HepG2 (cell line): Measurements from ENCODE around the gene PLEKHH3. TPM values are rescaled to one million over a fixed set of nuclear protein-coding genes. Genes with fewer than 3 reads are reported as not detected.

Experiments used
- ATF7 ChIP-seq, 2 experiments: fragments of 450-650 bp in 1 of 2; sonication (generic) in 1 of 2; formaldehyde crosslinking in 1 of 2; IDR thresholded peaks; 2 replicates each; pipeline versions ENCODE4 v1.4.0 to v1.6.1; 2016 to 2020; ENCODE audit warnings: antibody characterized with exemption in 1 of 2, mild to moderate bottlenecking in 1 of 2, missing genetic modification reagents in 1 of 2
- DBP ChIP-seq: sonication (generic); formaldehyde crosslinking; IDR thresholded peaks from 2 replicates; pipeline ENCODE4 v1.4.0; 2020; ENCODE audit warnings: missing genetic modification reagents; ENCODE audit errors: not compliant biosample characterization
- DR1 ChIP-seq: sonication (generic); formaldehyde crosslinking; IDR thresholded peaks from 2 replicates; pipeline ENCODE4 v1.8.0; 2021; ENCODE audit warnings: mild to moderate bottlenecking, missing genetic modification reagents, inconsistent platforms
- KDM5A ChIP-seq: fragments of 200-600 bp; sonication (generic); IDR thresholded peaks from 2 replicates; pipeline ENCODE4 v1.7.0; 2018; ENCODE audit warnings: antibody characterized with exemption, mild to moderate bottlenecking, low read length, borderline replicate concordance
- MYC ChIP-seq: sonication (generic); formaldehyde crosslinking; IDR thresholded peaks from 2 replicates; pipeline ENCODE4 v1.9.0; 2021; ENCODE audit warnings: missing genetic modification reagents, borderline replicate concordance
- NFYC ChIP-seq: IDR thresholded peaks from 2 replicates; pipeline ENCODE4 v1.6.1; 2016; ENCODE audit warnings: missing genetic modification reagents, missing compliant biosample characterization
- PCBP2 ChIP-seq: fragments of 200-400 bp; formaldehyde crosslinking; optimal IDR thresholded peaks from 2 replicates; pipeline ENCODE3; 2018; ENCODE audit warnings: low read length, low read depth; ENCODE audit not compliant: poor library complexity, severe bottlenecking
- PPARG ChIP-seq: conservative IDR thresholded peaks from 2 replicates; pipeline ENCODE4 v1.6.1; 2016; ENCODE audit warnings: missing biosample characterization, missing genetic modification reagents
- REST ChIP-seq, 2 experiments: IDR thresholded peaks; 2 replicates each; pipeline ENCODE4 v1.6.1; 2011 to 2012; ENCODE audit warnings: low read length in 2 of 2, borderline replicate concordance in 1 of 2, low read depth in 1 of 2, mild to moderate bottlenecking in 1 of 2, moderate library complexity in 1 of 2
- XRCC5 ChIP-seq: fragments of 200-400 bp; formaldehyde crosslinking; optimal IDR thresholded peaks from 2 replicates; pipeline ENCODE3; 2017; ENCODE audit warnings: mild to moderate bottlenecking, low read length
- ZBTB46 ChIP-seq: sonication (generic); formaldehyde crosslinking; IDR thresholded peaks from 2 replicates; pipeline ENCODE4 v1.4.0; 2020; ENCODE audit warnings: mild to moderate bottlenecking, missing genetic modification reagents, borderline replicate concordance
- ZBTB7A ChIP-seq: sonication (generic); formaldehyde crosslinking; IDR thresholded peaks from 2 replicates; pipeline ENCODE4 v1.8.0; 2022; ENCODE audit warnings: mild to moderate bottlenecking, missing genetic modification reagents
- ZNF646 ChIP-seq: sonication (generic); formaldehyde crosslinking; IDR thresholded peaks from 2 replicates; pipeline ENCODE4 v1.9.0; 2021; ENCODE audit warnings: mild to moderate bottlenecking, missing genetic modification reagents
- ZNF761 ChIP-seq: sonication (generic); formaldehyde crosslinking; conservative IDR thresholded peaks from 2 replicates; pipeline ENCODE4 v1.4.0; 2020; ENCODE audit warnings: mild to moderate bottlenecking, missing genetic modification reagents
- ZNF883 ChIP-seq: sonication (generic); formaldehyde crosslinking; IDR thresholded peaks from 2 replicates; pipeline ENCODE4 v1.5.1; 2020; ENCODE audit warnings: mild to moderate bottlenecking, missing genetic modification reagents; ENCODE audit errors: not compliant biosample characterization
- polyA plus RNA-seq, 8 experiments: library from polyadenylated mRNA; depleted of rRNA in 3 of 8; stranded (reverse) in 7 of 8; unstranded in 1 of 8; fragments of >200 nt; fragmentation: Illumina TruSeq in 4 of 8; extraction: Trizol in 4 of 8; gene quantifications; 2 replicates each; pipeline versions ENCODE4 v1.2.1 to v1.2.3, GENCODE V29; 2011 to 2016; ENCODE audit warnings: low read depth in 4 of 8, missing spikeins in 1 of 8, mixed read lengths in 1 of 8; ENCODE audit not compliant: insufficient read depth in 1 of 8
- total RNA-seq, 5 experiments: library from RNA; depleted of rRNA; stranded (reverse); fragments of >200 nt; fragmentation: Illumina TruSeq; extraction: Trizol; gene quantifications; 2 replicates each; pipeline ENCODE4 v1.2.3, GENCODE V29; 2016; ENCODE audit warnings: low read depth in 1 of 5

The PLEKHH3 gene
- total and polyA plus RNA-seq, 2 of the 13 experiments (the other 11 are each of a cell fraction or from before 2014, with no cell fraction given), result 6.0 to 19.9 TPM

GRCh38 chr17:42681976-42682721 lies 5.4 kb upstream of the PLEKHH3 start, which contains the start of gene CNTNAP1 (continued):
- TF ChIP-seq ZBTB46 (CRISPR knock-in tag) (no peak), ZBTB7A (CRISPR knock-in tag) (no peak; the same call in 1 of the 2 replicates), MYC (CRISPR knock-in tag) (peak; percentile 77; the same call in 1 of the 2 replicates), ZNF646 (CRISPR knock-in tag) (no peak), ZNF883 (CRISPR knock-in tag) (no peak), KDM5A (no peak), ATF7 (IDR thresholded peaks at IDR 0.05) (no peak), ATF7 (CRISPR knock-in tag; IDR thresholded peaks at IDR 0.05) (no peak), NFYC (CRISPR knock-in tag) (no peak; the same call in 1 of the 2 replicates), PPARG (CRISPR knock-in tag) (no peak), REST (IDR thresholded peaks at IDR 0.05; ENCODE audit: borderline replicate concordance in 1 of 2, low read depth in 1 of 2, low read length in 2 of 2) (no peak), ZNF761 (CRISPR knock-in tag) (no peak; the same call in 1 of the 2 replicates), DR1 (0 out of 2 replicates have a peak, but pooled peaks have one; percentile 1), DBP (CRISPR knock-in tag) (no peak), XRCC5 (peak; percentile 15), PCBP2 (no peak)
